NCI-H345 treated with DMSO at 0.1 percent for 48 hours (cell line): ENCODE results near the gene MAPK10.
"Not testable (repeated sequence)": the region's sequence is repeated elsewhere in the genome, so short reads cannot be mapped to it uniquely, and the experiment has no call there.

Experiments used
- DNase-seq: peaks from one replicate; lab custom pipeline; 2025; ENCODE audit not compliant: unreplicated experiment; lab: John Stamatoyannopoulos, UW

Gene MAPK10

GRCh38 chr4:86203176-86203575 is 156.7 kb downstream of the MAPK10 start:
- DNase-seq: no peak

- DNase-seq: no peak
These were observed 174.2 kb downstream of the MAPK10 start for GRCh38 chr4:86185659-86186058.

GRCh38 chr4:86184901-86185285 is 175.0 kb downstream of the MAPK10 start:
- DNase-seq: no peak

- DNase-seq: no peak
These were observed 175.5 kb downstream of the MAPK10 start for GRCh38 chr4:86184216-86184900.

- no peak for DNase-seq
These were observed 178.3 kb downstream of the MAPK10 start for GRCh38 chr4:86181585-86181984.

- DNase-seq: no peak
These were observed 181.6 kb downstream of the MAPK10 start for GRCh38 chr4:86178211-86178610.

GRCh38 chr4:86174506-86174905 is 185.3 kb downstream of the MAPK10 start:
- no peak for DNase-seq

- not testable (repeated sequence) for DNase-seq
These were observed 191.5 kb downstream of the MAPK10 start for GRCh38 chr4:86168335-86168734.

GRCh38 chr4:86160426-86160825 is 199.4 kb downstream of the MAPK10 start:
- DNase-seq: no peak

GRCh38 chr4:86159216-86159615 is 200.6 kb downstream of the MAPK10 start:
- no peak for DNase-seq

- no peak for DNase-seq
These were observed 203.3 kb downstream of the MAPK10 start for GRCh38 chr4:86156531-86156930.

GRCh38 chr4:86155766-86156165 is 204.1 kb downstream of the MAPK10 start:
- no peak for DNase-seq

- DNase-seq: no peak
These were observed 207.4 kb downstream of the MAPK10 start for GRCh38 chr4:86152454-86152853.

GRCh38 chr4:86151196-86151595 is 208.7 kb downstream of the MAPK10 start:
- no peak for DNase-seq

GRCh38 chr4:86141161-86141560 is 218.7 kb downstream of the MAPK10 start:
- no peak for DNase-seq

- no peak for DNase-seq
These were observed 227.4 kb downstream of the MAPK10 start for GRCh38 chr4:86132468-86132867.

- DNase-seq: no peak
These were observed 228.4 kb downstream of the MAPK10 start for GRCh38 chr4:86131456-86131855.

GRCh38 chr4:86130160-86130933 is 229.5 kb downstream of the MAPK10 start:
- no peak for DNase-seq

- no peak for DNase-seq
These were observed 230.3 kb downstream of the MAPK10 start for GRCh38 chr4:86129546-86129945.

- no peak for DNase-seq
These were observed 237.4 kb downstream of the MAPK10 start for GRCh38 chr4:86122404-86122803.

GRCh38 chr4:86118711-86119110 is 241.1 kb downstream of the MAPK10 start:
- no peak for DNase-seq

- no peak for DNase-seq
These were observed 242.0 kb downstream of the MAPK10 start for GRCh38 chr4:86117705-86118302.
